Trophoblast cell (in vitro differentiated cells and primary cell): ENCODE measurements around the gene SGMS1.

Source experiments
- DNase-seq, 2 donors: peaks; one replicate each; pipeline ENCODE4 v3.0.0-alpha.2; 2016
- H2AFZ ChIP-seq: 2 replicates; pipeline ENCODE4 v1.6.1; 2013; ENCODE audit warnings: low read length, moderate library complexity, mild to moderate bottlenecking; ENCODE audit not compliant: insufficient read depth, poor library complexity
- H2AK5ac ChIP-seq: 2 replicates; pipeline ENCODE4 v1.6.1; 2013; ENCODE audit warnings: mild to moderate bottlenecking, low read length
- H2BK120ac ChIP-seq: 2 replicates; pipeline ENCODE4 v1.6.1; 2013; ENCODE audit warnings: low read length, mild to moderate bottlenecking, moderate library complexity; ENCODE audit not compliant: insufficient read depth, poor library complexity
- H2BK12ac ChIP-seq: 2 replicates; pipeline ENCODE4 v1.6.1; 2013; ENCODE audit warnings: mild to moderate bottlenecking, low read length, moderate library complexity
- H2BK5ac ChIP-seq: 2 replicates; pipeline ENCODE4 v1.6.1; 2013; ENCODE audit warnings: low read length, low read depth, moderate library complexity, mild to moderate bottlenecking; ENCODE audit not compliant: poor library complexity
- H3K14ac ChIP-seq: 2 replicates; pipeline ENCODE4 v1.6.1; 2013; ENCODE audit warnings: mild to moderate bottlenecking, low read length
- H3K18ac ChIP-seq: 2 replicates; pipeline ENCODE4 v1.6.1; 2013; ENCODE audit warnings: mild to moderate bottlenecking, low read length
- H3K23ac ChIP-seq: 2 replicates; pipeline ENCODE4 v1.6.1; 2013; ENCODE audit warnings: low read length
- H3K27ac ChIP-seq: 2 replicates; pipeline ENCODE4 v1.5.1; 2013; ENCODE audit warnings: low read depth, mild to moderate bottlenecking, inconsistent platforms, low read length, moderate library complexity
- H3K27me3 ChIP-seq: 2 replicates; pipeline ENCODE4 v1.6.1; 2013; ENCODE audit warnings: inconsistent platforms, mild to moderate bottlenecking, low read length, moderate library complexity; ENCODE audit not compliant: insufficient read depth
- H3K36me3 ChIP-seq, 2 experiments: 1 replicate in 1 of 2; 2 replicates in 1 of 2; pipeline ENCODE4 v1.6.1; 2013; ENCODE audit warnings: low read length in 2 of 2, mild to moderate bottlenecking in 2 of 2, moderate library complexity in 1 of 2; ENCODE audit not compliant: insufficient read depth in 2 of 2, control insufficient read depth in 1 of 2
- H3K4ac ChIP-seq: 2 replicates; pipeline ENCODE4 v1.6.1; 2013; ENCODE audit warnings: low read depth, mild to moderate bottlenecking, low read length, moderate library complexity
- H3K4me1 ChIP-seq, 2 experiments: 1 replicate in 1 of 2; 2 replicates in 1 of 2; pipeline ENCODE4 v1.6.1; 2013; ENCODE audit warnings: low read length in 2 of 2, mild to moderate bottlenecking in 2 of 2, moderate library complexity in 1 of 2; ENCODE audit not compliant: insufficient read depth in 2 of 2, control insufficient read depth in 1 of 2
- H3K4me2 ChIP-seq: 2 replicates; pipeline ENCODE4 v1.6.1; 2013; ENCODE audit warnings: inconsistent platforms, mild to moderate bottlenecking, low read length, moderate library complexity
- H3K4me3 ChIP-seq: 2 replicates; pipeline ENCODE4 v1.5.1; 2013; ENCODE audit warnings: mild to moderate bottlenecking, low read depth, low read length, inconsistent platforms
- H3K79me1 ChIP-seq: one replicate; pipeline ENCODE4 v1.6.1; 2013; ENCODE audit warnings: low read length
- H3K79me2 ChIP-seq: 2 replicates; pipeline ENCODE4 v1.6.1; 2013; ENCODE audit warnings: low read length, mild to moderate bottlenecking; ENCODE audit not compliant: control insufficient read depth, insufficient read depth, poor library complexity
- H3K9ac ChIP-seq: 2 replicates; pipeline ENCODE4 v1.6.1; 2013; ENCODE audit warnings: mild to moderate bottlenecking, low read length
- H3K9me3 ChIP-seq: 2 replicates; pipeline ENCODE4 v1.6.1; 2013; ENCODE audit warnings: low read depth, mild to moderate bottlenecking, control low read depth, inconsistent platforms, low read length; ENCODE audit not compliant: insufficient read depth
- H4K12ac ChIP-seq: 2 replicates; pipeline ENCODE4 v1.6.1; 2013; ENCODE audit warnings: low read depth, mild to moderate bottlenecking, low read length, moderate library complexity
- H4K8ac ChIP-seq: 2 replicates; pipeline ENCODE4 v1.6.1; 2013; ENCODE audit warnings: low read depth, mild to moderate bottlenecking, low read length, moderate library complexity
- H4K91ac ChIP-seq: one replicate; pipeline ENCODE4 v1.6.1; 2013; ENCODE audit warnings: low read depth, mild to moderate bottlenecking, low read length, moderate library complexity
- WGBS: extraction: QIAGEN DNeasy Blood & Tissue Kit; methylation state at CpG from one replicate; pipeline ENCODE4 v1.1.7; 2013; ENCODE audit warnings: missing lambda C conversion rate; ENCODE audit not compliant: insufficient read length, insufficient coverage; ENCODE audit errors: extremely low coverage; 5-methylcytosine and 5-hydroxymethylcytosine counted together

SGMS1 gene

DNA sequence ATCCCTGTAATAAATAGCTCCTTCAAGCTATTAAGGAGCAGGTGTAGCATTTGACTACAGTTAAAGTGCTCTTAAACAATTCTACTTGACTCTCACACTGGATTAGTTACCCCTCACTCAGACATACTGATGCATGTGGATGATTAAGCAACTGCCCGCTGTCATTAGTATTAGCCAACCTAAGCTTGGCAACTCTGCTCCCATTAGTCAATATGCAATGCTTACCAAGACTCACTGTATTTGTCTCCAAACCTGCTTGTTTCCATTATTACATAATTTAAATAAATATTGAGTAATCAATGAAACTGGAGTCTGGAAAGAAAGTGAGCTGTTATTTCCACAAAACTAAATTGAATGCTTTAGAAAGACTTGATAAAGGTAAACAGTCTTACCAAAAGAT lies 228.5 kb downstream of the SGMS1 start:
- Histone ChIP-seq H2AFZ (no peak overlapping the region), H3K27me3 (no peaks in the 10 kb centered on the region), H2AK5ac (no peak overlapping the region), H2BK120ac (no peak overlapping the region), H3K4me1 (peaks cover 0 to 9% of the 10 kb centered on the region in 2 experiments), H3K4me2 (no peak overlapping the region), H3K9me3 (no peaks in the 10 kb centered on the region), H2BK12ac (no peak overlapping the region), H3K14ac (no peak overlapping the region), H3K27ac (no peak overlapping the region), H2BK5ac (no peak overlapping the region), H4K8ac (no peak overlapping the region), H4K91ac (no peak overlapping the region), H3K4ac (no peak overlapping the region), H3K36me3 (no peaks in the 10 kb centered on the region), H3K18ac (no peak overlapping the region), H3K4me3 (no peak overlapping the region), H3K79me2 (no peaks in the 10 kb centered on the region), H3K79me1 (no peaks in the 10 kb centered on the region), H3K23ac (no peak overlapping the region), H3K9ac (no peak overlapping the region), H4K12ac (no peak overlapping the region)
- no CpG with 5 or more reads among the region's 1 CpG for WGBS
- DNase-seq, result no peak

DNA sequence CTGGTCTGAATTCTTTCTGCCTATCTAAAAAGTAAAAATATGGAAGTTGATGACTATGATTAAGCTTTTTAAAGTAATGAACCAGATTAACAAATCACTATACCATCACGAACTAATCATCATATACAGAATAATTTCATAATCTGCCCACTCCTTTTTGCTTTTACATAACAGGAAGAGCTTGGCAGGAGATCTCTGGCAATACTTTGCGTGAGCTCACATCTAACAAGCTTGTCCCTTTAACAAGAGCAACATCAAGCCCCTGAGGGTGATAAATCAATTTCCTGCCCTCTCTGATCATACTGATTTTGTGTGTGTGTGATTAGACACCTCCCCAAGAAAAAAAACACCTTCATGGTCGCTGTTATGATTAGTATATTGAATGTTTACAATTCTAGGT lies 228.9 kb downstream of the SGMS1 start:
- no CpG with 5 or more reads among the region's 3 CpGs for WGBS
- no peaks in the 10 kb centered on the region for H3K27me3 ChIP-seq
- H3K4me2 ChIP-seq, result no peak overlapping the region
- H2AK5ac ChIP-seq, result no peak overlapping the region
- H3K4me3 ChIP-seq, result no peak overlapping the region
- DNase-seq, result no peak
- H2BK120ac ChIP-seq, result no peak overlapping the region
- H3K23ac ChIP-seq, result no peak overlapping the region
- no peak overlapping the region for H3K4ac ChIP-seq
- H2BK5ac ChIP-seq, result no peak overlapping the region
- no peak overlapping the region for H4K12ac ChIP-seq
- no peaks in the 10 kb centered on the region for H3K9me3 ChIP-seq
- no peak overlapping the region for H3K27ac ChIP-seq
- no peak overlapping the region for H4K91ac ChIP-seq
- no peaks in the 10 kb centered on the region for H3K79me2 ChIP-seq
- no peak overlapping the region for H2AFZ ChIP-seq
- H3K36me3 ChIP-seq, result no peaks in the 10 kb centered on the region
- no peak overlapping the region for H3K18ac ChIP-seq
- H3K14ac ChIP-seq, result no peak overlapping the region
- no peak overlapping the region for H3K9ac ChIP-seq
- no peak overlapping the region for H2BK12ac ChIP-seq
- H3K79me1 ChIP-seq, result no peaks in the 10 kb centered on the region
- no peak overlapping the region for H4K8ac ChIP-seq
- peaks cover 0 to 9% of the 10 kb centered on the region in 2 experiments for H3K4me1 ChIP-seq

DNA sequence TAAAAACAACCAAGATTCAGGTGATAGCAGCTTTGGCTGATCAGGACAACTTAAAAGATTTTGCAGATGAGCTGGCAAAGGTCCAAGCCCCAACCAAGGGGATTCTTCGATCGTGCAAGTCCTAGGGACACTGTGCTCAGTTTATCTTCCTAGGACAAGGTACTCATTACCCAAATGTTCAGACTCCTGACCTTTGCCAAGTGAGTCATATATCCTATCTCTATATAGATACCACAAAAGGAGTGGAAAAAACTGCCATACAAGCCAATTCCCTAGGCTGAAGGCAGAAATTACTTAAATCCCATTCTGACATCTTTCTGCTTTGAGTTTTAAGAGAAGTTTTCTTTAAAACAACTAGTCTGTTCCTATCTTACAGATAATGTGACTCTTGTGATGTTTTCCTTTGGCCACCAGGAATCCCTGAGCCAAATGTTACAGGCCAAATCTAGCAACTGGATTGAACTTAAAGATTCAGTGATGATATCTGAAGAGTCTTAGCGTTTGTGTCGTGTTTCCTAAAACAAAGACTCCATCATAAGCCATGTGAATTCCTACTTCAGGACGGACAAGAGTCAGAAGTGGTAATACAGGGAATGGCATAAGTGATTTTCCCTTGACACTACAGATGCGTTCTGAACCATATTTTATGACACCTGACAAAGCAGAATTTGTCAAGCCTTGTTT lies 229.8 kb downstream of the SGMS1 start:
- Histone ChIP-seq H4K12ac (no peak overlapping the region), H3K36me3 (no peaks in the 10 kb centered on the region), H2BK120ac (no peak overlapping the region), H2AFZ (no peak overlapping the region), H2AK5ac (no peak overlapping the region), H3K9ac (no peak overlapping the region), H3K79me1 (no peaks in the 10 kb centered on the region), H2BK12ac (no peak overlapping the region), H3K9me3 (no peaks in the 10 kb centered on the region), H3K14ac (no peak overlapping the region), H3K27me3 (no peaks in the 10 kb centered on the region), H2BK5ac (no peak overlapping the region), H3K23ac (no peak overlapping the region), H4K8ac (no peak overlapping the region), H3K4me1 (peaks cover 0 to 9% of the 10 kb centered on the region in 2 experiments), H3K4me3 (no peak overlapping the region), H3K4me2 (no peak overlapping the region), H3K18ac (no peak overlapping the region), H3K27ac (peak overlapping the region; percentile 9), H3K79me2 (no peaks in the 10 kb centered on the region), H3K4ac (no peak overlapping the region), H4K91ac (no peak overlapping the region)
- peak in 1 of 2 donors; percentile 48 for DNase-seq
- no CpG with 5 or more reads among the region's 6 CpGs for WGBS

DNA sequence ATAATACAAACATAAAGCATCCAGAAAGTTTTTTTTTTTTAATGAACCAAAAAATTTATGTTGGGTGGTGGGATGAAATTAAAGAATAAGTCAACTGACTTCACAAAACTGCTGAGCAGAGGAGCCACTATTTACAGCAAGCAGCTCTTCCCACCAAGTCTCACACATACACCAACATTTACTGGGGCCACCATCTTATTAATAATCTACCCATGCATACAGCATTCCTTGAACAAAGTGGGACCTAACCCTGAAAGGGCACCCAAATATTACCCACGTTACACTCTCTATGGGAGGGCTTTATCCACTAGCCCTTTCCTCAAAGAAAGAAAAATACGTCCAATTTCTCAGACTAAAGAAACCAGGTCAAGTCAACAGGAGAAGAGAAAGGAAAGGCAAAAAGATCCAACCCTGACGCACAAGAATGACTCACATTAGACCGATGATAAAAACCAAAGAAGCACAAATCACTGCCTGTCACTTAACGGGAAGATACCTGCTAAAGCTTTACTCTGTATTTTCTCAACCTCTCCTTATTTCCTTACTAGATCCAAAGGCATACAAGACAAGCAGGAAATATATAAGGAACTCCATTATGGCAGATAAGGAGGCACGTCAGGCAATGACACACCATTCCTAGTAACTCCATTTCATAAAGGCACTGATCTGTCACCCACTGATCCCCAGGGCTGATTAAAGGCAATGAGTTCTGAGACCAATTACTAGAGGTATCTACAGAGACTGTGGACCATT lies 230.6 kb downstream of the SGMS1 start:
- no CpG with 5 or more reads among the region's 6 CpGs for WGBS
- no peak overlapping the region for H3K18ac ChIP-seq
- H3K4ac ChIP-seq, result no peak overlapping the region
- no peak overlapping the region for H3K9ac ChIP-seq
- H2AK5ac ChIP-seq, result no peak overlapping the region
- H2BK5ac ChIP-seq, result no peak overlapping the region
- no peak overlapping the region for H4K12ac ChIP-seq
- H3K9me3 ChIP-seq, result no peaks in the 10 kb centered on the region
- no peak overlapping the region for H3K4me3 ChIP-seq
- no peak overlapping the region for H2AFZ ChIP-seq
- H3K36me3 ChIP-seq, result no peaks in the 10 kb centered on the region
- H2BK120ac ChIP-seq, result no peak overlapping the region
- no peak overlapping the region for H3K14ac ChIP-seq
- no peak overlapping the region for H3K27ac ChIP-seq
- H3K4me1 ChIP-seq, result peaks cover 0 to 9% of the 10 kb centered on the region in 2 experiments
- no peak overlapping the region for H4K8ac ChIP-seq
- no peak overlapping the region for H3K23ac ChIP-seq
- no peaks in the 10 kb centered on the region for H3K79me1 ChIP-seq
- no peak overlapping the region for H4K91ac ChIP-seq
- H3K79me2 ChIP-seq, result no peaks in the 10 kb centered on the region
- no peak overlapping the region for H3K4me2 ChIP-seq
- DNase-seq, result peak in 1 of 2 donors; percentile 32
- no peak overlapping the region for H2BK12ac ChIP-seq
- H3K27me3 ChIP-seq, result no peaks in the 10 kb centered on the region
